H1 (cell line): ENCODE data around the gene RARB. TPM values are rescaled to one million over a fixed set of nuclear protein-coding genes. Genes with fewer than 3 reads are reported as not detected.

Experiments used
- polyA plus RNA-seq, 7 experiments: library from polyadenylated mRNA; depleted of rRNA in 3 of 7; stranded (reverse) in 5 of 7; unstranded in 2 of 7; fragments of >200 nt in 5 of 7; fragments of 200-250 nt in 2 of 7; gene quantifications; 1 replicate in 5 of 7; 2 replicates in 1 of 7; 4 replicates in 1 of 7; pipeline versions ENCODE4 v1.2.1 to v1.2.3, GENCODE V29; 2011 to 2013; ENCODE audit warnings: missing spikeins in 2 of 7, mixed read lengths in 2 of 7
- total RNA-seq: library from RNA; stranded (reverse); fragmentation: NEBNext Ultra II Directional; extraction: Animal tissue kit (Norgen Biotek cat#: 25700); gene quantifications from 2 replicates; pipeline ENCODE4 v1.2.1, GENCODE V29; 2021
- TF ChIP-seq, protein P1 (sequence below), 3 experiments: IDR thresholded peaks; 1 replicate in 2 of 3; 2 replicates in 1 of 3; pipeline versions ENCODE4 v1.5.1 to v1.6.1; 2011; ENCODE audit warnings: low read length in 3 of 3, mild to moderate bottlenecking in 3 of 3, inconsistent platforms in 2 of 3, low read depth in 1 of 3, moderate library complexity in 1 of 3; ENCODE audit not compliant: insufficient read depth in 1 of 3; ENCODE audit errors: control extremely low read depth in 1 of 3

RARB gene
- total and polyA plus RNA-seq, 2 of the 8 experiments (the other 6 are each of a cell fraction or from before 2014, with no cell fraction given), result 0.15 to 0.22 TPM

DNA sequence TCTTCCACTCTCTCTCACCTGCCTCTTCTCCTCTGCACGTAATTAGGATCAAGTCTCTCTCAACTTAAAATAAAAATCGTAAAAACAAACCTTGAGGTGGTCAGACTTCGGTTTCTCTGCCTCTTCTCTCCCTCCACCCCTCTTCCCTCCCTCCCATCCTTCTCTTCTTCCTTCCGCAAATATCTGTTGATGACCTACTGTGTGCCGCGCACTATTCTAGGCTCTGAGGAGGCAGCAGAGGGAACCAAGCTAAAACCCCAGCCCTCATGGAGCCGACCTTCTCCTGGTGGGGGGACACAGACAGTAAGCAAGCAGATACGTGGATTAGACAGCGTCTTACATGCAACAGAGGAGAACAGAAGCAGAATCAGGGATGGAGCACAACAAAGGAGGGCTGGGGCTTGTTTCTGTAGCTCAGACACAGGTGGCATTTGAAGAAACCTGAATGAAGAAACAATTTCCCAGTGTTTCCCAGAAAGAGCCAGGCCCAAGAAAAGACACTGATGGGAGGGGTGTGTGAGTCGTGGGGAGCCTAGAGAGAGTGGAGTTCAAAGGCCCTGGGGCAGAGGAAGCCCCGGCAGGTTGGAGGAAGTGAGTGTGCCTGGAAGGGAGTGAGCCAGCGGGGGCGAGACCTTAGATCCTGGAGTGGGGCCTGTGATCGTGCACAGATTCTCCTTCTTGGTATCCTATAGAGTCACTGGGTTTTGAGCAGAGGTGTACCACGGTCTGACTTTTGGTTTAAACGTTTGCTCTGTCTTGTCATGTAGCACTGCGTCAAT, 156.1 kb downstream of the RARB start (continued):
- TF ChIP-seq, protein P1, sequence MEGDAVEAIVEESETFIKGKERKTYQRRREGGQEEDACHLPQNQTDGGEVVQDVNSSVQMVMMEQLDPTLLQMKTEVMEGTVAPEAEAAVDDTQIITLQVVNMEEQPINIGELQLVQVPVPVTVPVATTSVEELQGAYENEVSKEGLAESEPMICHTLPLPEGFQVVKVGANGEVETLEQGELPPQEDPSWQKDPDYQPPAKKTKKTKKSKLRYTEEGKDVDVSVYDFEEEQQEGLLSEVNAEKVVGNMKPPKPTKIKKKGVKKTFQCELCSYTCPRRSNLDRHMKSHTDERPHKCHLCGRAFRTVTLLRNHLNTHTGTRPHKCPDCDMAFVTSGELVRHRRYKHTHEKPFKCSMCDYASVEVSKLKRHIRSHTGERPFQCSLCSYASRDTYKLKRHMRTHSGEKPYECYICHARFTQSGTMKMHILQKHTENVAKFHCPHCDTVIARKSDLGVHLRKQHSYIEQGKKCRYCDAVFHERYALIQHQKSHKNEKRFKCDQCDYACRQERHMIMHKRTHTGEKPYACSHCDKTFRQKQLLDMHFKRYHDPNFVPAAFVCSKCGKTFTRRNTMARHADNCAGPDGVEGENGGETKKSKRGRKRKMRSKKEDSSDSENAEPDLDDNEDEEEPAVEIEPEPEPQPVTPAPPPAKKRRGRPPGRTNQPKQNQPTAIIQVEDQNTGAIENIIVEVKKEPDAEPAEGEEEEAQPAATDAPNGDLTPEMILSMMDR (IDR thresholded peaks at IDR 0.05; ENCODE audit: control extremely low read depth in 1 of 3, insufficient read depth in 1 of 3, low read depth in 1 of 3, low read length in 3 of 3), result no peak
